Measurements from ENCODE around the gene PTOV1.
A peak's percentile ranks its signal among the peaks of the same experiment; 100 is the strongest.

PTOV1 gene

GRCh38 chr19:49887665-49888509, 36.9 kb downstream of the PTOV1 start:
- no peak for DNase-seq

- DNase-seq = no peak
Observed at GRCh38 chr19:49888510-49888824, 37.5 kb downstream of the PTOV1 start.

- no peak for DNase-seq
Observed at GRCh38 chr19:49889038-49889686, 38.2 kb downstream of the PTOV1 start.

- peak in 41 of 58 donors; percentile 3 to 60 (median 28) for DNase-seq
Observed at GRCh38 chr19:49889687-49890348, 38.9 kb downstream of the PTOV1 start.

- DNase-seq = no peak
Observed at GRCh38 chr19:49890349-49891311, 39.7 kb downstream of the PTOV1 start.

- DNase-seq = no peak
Observed at GRCh38 chr19:49891393-49891792, 40.4 kb downstream of the PTOV1 start.

GRCh38 chr19:49892716-49893115, 41.8 kb downstream of the PTOV1 start:
- no peak for DNase-seq

GRCh38 chr19:49894011-49894664, 43.2 kb downstream of the PTOV1 start:
- no peak for DNase-seq

- no peak for DNase-seq
Observed at GRCh38 chr19:49894879-49895565, 44.1 kb downstream of the PTOV1 start.

- DNase-seq = peak in 1 of 58 donors; percentile 2
Observed at GRCh38 chr19:49895566-49896297, 44.8 kb downstream of the PTOV1 start.

GRCh38 chr19:49896863-49897621, 46.1 kb downstream of the PTOV1 start, which contains the start of gene IL4I1:
Gene IL4I1, minus strand, starts transcription at chr19:49896887. Its CDS starts 727 bp downstream, at chr19:49896160.
- DNase-seq = peak in 7 of 58 donors; percentile 8 to 40 (median 11)

- DNase-seq = no peak
Observed at GRCh38 chr19:49904136-49904535, 53.2 kb downstream of the PTOV1 start.

GRCh38 chr19:49906879-49907564, 56.1 kb downstream of the PTOV1 start:
- DNase-seq = peak in 21 of 58 donors; percentile 9 to 67 (median 31)

- no peak for DNase-seq
Observed at GRCh38 chr19:49907745-49908446, 56.9 kb downstream of the PTOV1 start.

- DNase-seq = no peak
Observed at GRCh38 chr19:49908480-49909420, 57.8 kb downstream of the PTOV1 start.

- DNase-seq = no peak
Observed at GRCh38 chr19:49910179-49910578, 59.2 kb downstream of the PTOV1 start.

Data from anterior cingulate cortex (tissue), 58 donors.